Measurements from ENCODE around the gene RNASE13. TPM values are rescaled to one million over a fixed set of nuclear protein-coding genes. Genes with fewer than 3 reads are reported as not detected.

The RNASE13 gene
- total and polyA plus RNA-seq, 8 donors = 0.13 TPM; not detected in 7

DNA sequence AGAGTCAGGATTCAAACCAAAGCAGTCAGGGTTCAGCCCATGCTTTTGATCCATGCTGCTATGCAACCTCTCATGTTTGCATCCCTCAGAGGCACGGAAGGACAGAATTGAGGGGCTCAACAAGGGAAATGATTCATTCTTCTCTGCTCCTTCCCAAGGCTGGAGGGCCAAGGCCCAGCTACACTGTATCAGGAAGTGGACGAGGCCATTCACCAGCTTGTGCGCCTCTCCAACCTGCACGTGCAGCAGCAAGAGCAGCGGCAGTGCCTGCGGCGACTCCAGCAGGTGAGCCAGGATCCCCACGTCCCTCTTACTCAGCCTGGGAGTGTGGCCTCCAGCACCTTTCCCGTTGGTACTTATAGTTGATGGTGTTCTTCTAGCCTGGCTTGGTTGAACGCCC is 44.1 kb upstream of the RNASE13 start:
- TF ChIP-seq, protein P1, sequence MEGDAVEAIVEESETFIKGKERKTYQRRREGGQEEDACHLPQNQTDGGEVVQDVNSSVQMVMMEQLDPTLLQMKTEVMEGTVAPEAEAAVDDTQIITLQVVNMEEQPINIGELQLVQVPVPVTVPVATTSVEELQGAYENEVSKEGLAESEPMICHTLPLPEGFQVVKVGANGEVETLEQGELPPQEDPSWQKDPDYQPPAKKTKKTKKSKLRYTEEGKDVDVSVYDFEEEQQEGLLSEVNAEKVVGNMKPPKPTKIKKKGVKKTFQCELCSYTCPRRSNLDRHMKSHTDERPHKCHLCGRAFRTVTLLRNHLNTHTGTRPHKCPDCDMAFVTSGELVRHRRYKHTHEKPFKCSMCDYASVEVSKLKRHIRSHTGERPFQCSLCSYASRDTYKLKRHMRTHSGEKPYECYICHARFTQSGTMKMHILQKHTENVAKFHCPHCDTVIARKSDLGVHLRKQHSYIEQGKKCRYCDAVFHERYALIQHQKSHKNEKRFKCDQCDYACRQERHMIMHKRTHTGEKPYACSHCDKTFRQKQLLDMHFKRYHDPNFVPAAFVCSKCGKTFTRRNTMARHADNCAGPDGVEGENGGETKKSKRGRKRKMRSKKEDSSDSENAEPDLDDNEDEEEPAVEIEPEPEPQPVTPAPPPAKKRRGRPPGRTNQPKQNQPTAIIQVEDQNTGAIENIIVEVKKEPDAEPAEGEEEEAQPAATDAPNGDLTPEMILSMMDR (IDR thresholded peaks at IDR 0.05) = no peak

DNA sequence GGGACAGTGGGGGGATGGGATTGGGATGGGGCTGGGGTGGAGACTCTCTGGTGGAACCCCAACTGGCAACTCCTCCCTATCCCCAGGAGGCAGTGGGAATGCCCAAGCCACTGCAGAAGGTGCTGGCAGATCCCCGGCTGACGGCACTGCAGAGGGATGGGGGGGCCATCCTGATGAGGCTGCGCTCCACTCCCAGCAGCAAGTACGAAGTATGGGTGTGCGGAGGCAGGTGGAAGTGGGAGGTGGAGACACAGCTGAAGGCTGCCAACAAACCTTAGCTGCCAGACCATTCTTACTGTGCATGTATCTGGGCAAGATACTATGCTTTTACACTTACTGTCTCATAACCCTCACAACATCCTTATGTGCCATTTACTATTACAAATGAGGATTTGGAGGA is 43.7 kb upstream of the RNASE13 start:
- TF ChIP-seq, protein P1 (IDR thresholded peaks at IDR 0.05) = no peak
- intact Hi-C loops (cut with DNase I) = no loop called here
- peaks cover 0 to under 1% of the 10 kb centered on the region in 2 donors for H3K4me1 ChIP-seq
- no peak overlapping the region for H3K4me3 ChIP-seq
- no peaks in the 10 kb centered on the region for H3K27me3 ChIP-seq
- no peaks in the 10 kb centered on the region for H3K9me3 ChIP-seq
- peaks cover 4 to 88% of the 10 kb centered on the region in 2 donors for H3K36me3 ChIP-seq
- no peak for ATAC-seq
- H3K27ac ChIP-seq = no peak overlapping the region
- DNase-seq = no peak

More for the DNA sequence above, 44.1 kb upstream of the RNASE13 start:
- Histone ChIP-seq H3K36me3 (peaks cover 4 to 92% of the 10 kb centered on the region in 2 donors), H3K27me3 (no peaks in the 10 kb centered on the region), H3K4me1 (no peaks in the 10 kb centered on the region), H3K27ac (no peak overlapping the region), H3K9me3 (no peaks in the 10 kb centered on the region), H3K4me3 (no peak overlapping the region)
- no peak for DNase-seq
- intact Hi-C loops (cut with DNase I) = no loop called here
- ATAC-seq = no peak

DNA sequence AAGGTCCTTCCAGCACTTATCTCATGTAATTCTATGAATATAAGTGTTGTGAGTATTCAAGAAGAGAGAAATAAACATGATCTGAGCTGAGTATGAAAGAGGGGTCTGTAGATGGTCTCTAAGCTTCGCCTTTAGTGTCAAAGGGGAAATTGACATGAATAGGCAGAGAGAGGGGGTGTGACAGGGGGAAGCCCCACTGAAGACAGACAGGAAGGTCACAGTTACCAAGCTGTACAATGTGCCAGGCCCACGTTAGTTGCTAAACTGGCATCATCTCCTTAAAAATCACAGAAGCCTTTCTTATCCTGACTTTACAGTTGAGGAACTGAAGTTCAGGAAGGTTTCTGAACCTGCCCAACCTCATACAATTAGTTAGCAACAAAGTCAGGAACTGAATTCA is 43.1 kb upstream of the RNASE13 start:
- intact Hi-C loops (cut with DNase I) = no loop called here
- TF ChIP-seq, protein P1 (IDR thresholded peaks at IDR 0.05) = no peak
- no peak for ATAC-seq

DNA sequence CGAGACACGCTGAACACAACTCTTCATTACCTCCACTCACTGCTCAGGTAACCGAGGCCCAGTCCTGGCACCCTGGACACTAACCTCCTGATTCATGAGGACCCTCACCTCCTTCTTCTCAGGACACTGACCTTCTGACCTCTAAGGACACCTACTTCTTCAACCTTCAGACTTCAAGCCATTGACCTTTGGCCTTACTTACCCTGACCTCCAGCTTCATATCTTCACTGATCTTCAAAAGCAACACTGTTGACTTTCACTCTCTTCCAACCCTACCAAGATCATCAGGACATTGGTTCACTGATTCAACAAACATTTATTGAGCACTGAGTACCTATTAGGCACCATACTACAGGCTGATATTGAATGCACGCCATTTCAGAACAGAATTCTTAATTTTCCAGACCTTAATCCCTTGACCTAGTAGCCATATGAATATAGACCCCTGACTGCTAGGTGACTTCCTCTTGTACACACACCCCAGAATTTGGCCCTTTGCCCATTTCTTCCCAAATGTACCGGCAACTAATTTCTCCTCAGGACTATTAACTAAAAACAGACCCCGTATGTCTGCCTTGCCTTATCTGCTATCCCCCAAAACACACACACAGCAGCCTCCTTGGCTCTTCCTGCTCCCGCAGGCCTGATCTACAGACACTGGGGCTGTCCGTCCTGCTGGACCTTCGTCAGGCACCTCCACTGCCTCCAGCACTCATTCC is 41.3 kb upstream of the RNASE13 start:
- peaks cover 4 to 64% of the 10 kb centered on the region in 2 donors for H3K36me3 ChIP-seq
- intact Hi-C loops (cut with DNase I) = no loop called here
- H3K4me3 ChIP-seq = no peak overlapping the region
- H3K27ac ChIP-seq = no peak overlapping the region
- no peaks in the 10 kb centered on the region for H3K9me3 ChIP-seq
- TF ChIP-seq, protein P1 (IDR thresholded peaks at IDR 0.05) = no peak
- ATAC-seq (no peak), DNase-seq (no peak)
- peaks cover 5 to 22% of the 10 kb centered on the region in 2 donors for H3K4me1 ChIP-seq
- H3K27me3 ChIP-seq = no peaks in the 10 kb centered on the region

More for the DNA sequence above, 43.1 kb upstream of the RNASE13 start:
- H3K36me3 ChIP-seq = peaks cover 4 to 82% of the 10 kb centered on the region in 2 donors
- no peak overlapping the region for H3K4me3 ChIP-seq
- DNase-seq = no peak
- H3K27ac ChIP-seq = no peak overlapping the region
- H3K27me3 ChIP-seq = no peaks in the 10 kb centered on the region
- no peaks in the 10 kb centered on the region for H3K9me3 ChIP-seq
- peaks cover 0 to 7% of the 10 kb centered on the region in 2 donors for H3K4me1 ChIP-seq

DNA sequence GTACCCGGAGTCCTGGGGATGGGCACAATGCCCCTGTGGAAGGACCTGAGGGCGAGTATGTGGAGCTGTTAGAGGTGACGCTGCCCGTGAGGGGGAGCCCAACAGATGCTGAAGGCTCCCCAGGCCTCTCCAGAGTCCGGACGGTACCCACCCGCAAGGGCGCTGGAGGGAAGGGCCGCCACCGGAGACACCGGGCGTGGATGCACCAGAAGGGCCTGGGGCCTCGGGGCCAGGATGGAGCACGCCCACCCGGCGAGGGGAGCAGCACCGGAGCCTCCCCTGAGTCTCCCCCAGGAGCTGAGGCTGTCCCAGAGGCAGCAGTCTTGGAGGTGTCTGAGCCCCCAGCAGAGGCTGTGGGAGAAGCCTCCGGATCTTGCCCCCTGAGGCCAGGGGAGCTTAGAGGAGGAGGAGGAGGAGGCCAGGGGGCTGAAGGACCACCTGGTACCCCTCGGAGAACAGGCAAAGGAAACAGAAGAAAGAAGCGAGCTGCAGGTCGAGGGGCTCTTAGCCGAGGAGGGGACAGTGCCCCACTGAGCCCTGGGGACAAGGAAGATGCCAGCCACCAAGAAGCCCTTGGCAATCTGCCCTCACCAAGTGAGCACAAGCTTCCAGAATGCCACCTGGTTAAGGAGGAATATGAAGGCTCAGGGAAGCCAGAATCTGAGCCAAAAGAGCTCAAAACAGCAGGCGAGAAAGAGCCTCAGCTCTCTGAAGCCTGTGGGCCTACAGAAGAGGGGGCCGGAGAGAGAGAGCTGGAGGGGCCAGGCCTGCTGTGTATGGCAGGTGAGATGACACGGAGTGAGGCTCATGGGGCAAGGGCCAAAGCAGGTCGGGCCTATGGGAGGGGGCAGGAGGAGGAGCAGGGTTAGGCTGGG is 40.0 kb upstream of the RNASE13 start:
- Histone ChIP-seq H3K27me3 (peaks cover 0 to 6% of the 10 kb centered on the region in 2 donors), H3K4me3 (no peak overlapping the region), H3K9me3 (no peaks in the 10 kb centered on the region), H3K4me1 (peaks cover 7 to 30% of the 10 kb centered on the region in 2 donors), H3K27ac (no peak overlapping the region), H3K36me3 (peaks cover 4 to 54% of the 10 kb centered on the region in 2 donors)
- ATAC-seq (no peak), DNase-seq (peak in 1 of 4 donors; percentile 68)
- intact Hi-C loops (cut with DNase I) = no loop called here
- TF ChIP-seq, protein P1 (IDR thresholded peaks at IDR 0.05) = no peak

Measured in left lung (tissue), 10 donors.